EL (cell line): Measurements from ENCODE around the gene PLXNB3.

Source experiments
- DNase-seq: peaks from one replicate; pipeline ENCODE4 v3.0.0-alpha.2; 2016

The PLXNB3 gene

DNA sequence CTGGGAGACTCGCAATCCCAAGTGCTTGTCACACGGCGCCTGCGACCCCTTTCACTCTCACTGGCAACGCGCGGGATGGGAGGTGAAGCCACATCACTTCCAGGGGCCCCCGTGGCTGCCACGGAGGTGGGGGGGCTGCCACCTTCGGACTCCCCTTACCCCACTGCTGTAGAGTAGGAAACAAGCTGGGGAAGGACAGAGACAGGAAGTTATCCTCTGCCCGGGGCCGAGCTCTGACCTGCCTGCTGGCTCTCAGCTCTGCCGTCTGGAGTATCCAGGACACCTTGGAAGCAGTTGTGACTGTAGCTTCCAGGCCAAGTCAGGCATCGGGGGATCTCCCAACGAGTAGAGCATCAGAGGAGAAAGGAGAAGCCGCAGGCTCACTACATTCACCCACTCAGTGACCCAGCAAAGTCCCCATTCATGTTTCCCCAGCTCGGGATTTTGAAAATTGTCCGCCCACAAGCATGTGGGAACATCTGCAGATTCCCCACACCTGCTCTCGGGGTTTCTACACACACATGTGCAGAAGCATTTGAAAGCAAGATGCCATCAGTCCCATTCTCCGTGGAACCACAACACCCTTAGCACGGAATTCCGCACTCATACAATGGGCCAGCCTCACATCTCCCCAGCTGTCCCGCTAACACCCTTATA is 55.5 kb downstream of the PLXNB3 start:
- no peak for DNase-seq

GRCh38 chrX:153820601-153821000 is 56.6 kb downstream of the PLXNB3 start:
- no peak for DNase-seq

GRCh38 chrX:153821066-153821465 is 57.0 kb downstream of the PLXNB3 start:
- no peak for DNase-seq

- no peak for DNase-seq
Observed at GRCh38 chrX:153824348-153824747, 60.3 kb downstream of the PLXNB3 start.

- no peak for DNase-seq
Observed at GRCh38 chrX:153825042-153825441, 61.0 kb downstream of the PLXNB3 start.
